Hepatocyte (in vitro differentiated cells): Measurements from ENCODE around the gene GGTLC1. TPM values are rescaled to one million over a fixed set of nuclear protein-coding genes. Genes with fewer than 3 reads are reported as not detected.
A peak's percentile ranks its signal among the peaks of the same experiment; 100 is the strongest.

ENCODE experiments used
- DNase-seq: peaks from one replicate; pipeline ENCODE4 v3.0.0-alpha.2; 2016; ENCODE audit warnings: low spot score
- H2AFZ ChIP-seq: fragments of 200-600 bp; sonication (generic); 2 replicates; pipeline ENCODE4 v1.6.0; 2016; ENCODE audit warnings: antibody characterized with exemption, mild to moderate bottlenecking
- H3K27ac ChIP-seq: fragments of 200-600 bp; sonication (generic); 2 replicates; pipeline ENCODE4 v1.5.1; 2016; ENCODE audit warnings: mild to moderate bottlenecking
- H3K27me3 ChIP-seq: fragments of 200-600 bp; sonication (generic); 2 replicates; pipeline ENCODE4 v1.6.1; 2016
- H3K36me3 ChIP-seq: fragments of 200-600 bp; sonication (generic); replicated peaks from 2 replicates; pipeline ENCODE4 v1.5.1; 2016; ENCODE audit warnings: low read depth; ENCODE audit not compliant: insufficient read depth
- H3K4me1 ChIP-seq: fragments of 200-600 bp; sonication (generic); 2 replicates; pipeline ENCODE4 v1.5.1; 2016; ENCODE audit warnings: mild to moderate bottlenecking, moderate library complexity; ENCODE audit not compliant: insufficient read depth
- H3K4me2 ChIP-seq: fragments of 200-600 bp; sonication (generic); 2 replicates; pipeline ENCODE4 v1.6.0; 2016
- H3K4me3 ChIP-seq: fragments of 200-600 bp; sonication (generic); 2 replicates; pipeline ENCODE4 v1.5.1; 2016; ENCODE audit warnings: mild to moderate bottlenecking
- H3K79me2 ChIP-seq: fragments of 200-600 bp; sonication (generic); 2 replicates; pipeline ENCODE4 v1.6.0; 2017; ENCODE audit warnings: mild to moderate bottlenecking
- H3K9me2 ChIP-seq: fragments of 200-600 bp; sonication (generic); replicated peaks from 2 replicates; pipeline ENCODE4 v1.6.0; 2017; ENCODE audit warnings: mild to moderate bottlenecking; ENCODE audit not compliant: insufficient read depth
- H3K9me3 ChIP-seq: fragments of 200-600 bp; sonication (generic); 2 replicates; pipeline ENCODE4 v1.5.1; 2016; ENCODE audit warnings: low read depth, mild to moderate bottlenecking
- H4K20me1 ChIP-seq: fragments of 200-600 bp; sonication (generic); 2 replicates; pipeline ENCODE4 v1.6.0; 2016; ENCODE audit warnings: mild to moderate bottlenecking; ENCODE audit not compliant: insufficient read depth, poor library complexity, severe bottlenecking
- CTCF ChIP-seq: fragments of 200-600 bp; sonication (generic); IDR thresholded peaks from 2 replicates; pipeline ENCODE4 v1.5.1; 2016; ENCODE audit warnings: antibody characterized with exemption, mild to moderate bottlenecking; ENCODE audit not compliant: poor library complexity
- EZH2 ChIP-seq: fragments of 200-600 bp; sonication (generic); IDR thresholded peaks from 2 replicates; pipeline ENCODE4 v1.6.1; 2016; ENCODE audit warnings: antibody characterized with exemption, mild to moderate bottlenecking, borderline replicate concordance
- EZH2phosphoT487 ChIP-seq: fragments of 200-600 bp; sonication (generic); IDR thresholded peaks from one replicate; pipeline ENCODE4 v1.6.1; 2018; ENCODE audit warnings: antibody characterized with exemption, mild to moderate bottlenecking, low read depth, moderate library complexity; ENCODE audit not compliant: unreplicated experiment, severe bottlenecking
- WGBS: methylation state at CpG from one replicate; pipeline ENCODE4 v1.1.6; 2016; ENCODE audit warnings: low lambda C conversion rate; ENCODE audit errors: missing lambda C conversion rate; 5-methylcytosine and 5-hydroxymethylcytosine counted together
- polyA plus RNA-seq: library from polyadenylated mRNA; unstranded; fragments of >200 nt; fragmentation: Nextera tagmentation; extraction: Ambion mirVana; gene quantifications from 2 replicates; pipeline ENCODE4 v1.2.1, GENCODE V29; 2016
- small RNA-seq: library from RNA; depleted of rRNA; stranded (forward); fragments of <200 nt; gene quantifications from one replicate; pipeline ENCODE3, GENCODE V24; 2014
- total RNA-seq: library from RNA; depleted of rRNA; stranded (reverse); fragments of >200 nt; gene quantifications from 2 replicates; pipeline ENCODE4 v1.2.3, GENCODE V29; 2014

GGTLC1 gene
- total and polyA plus RNA-seq, 2 experiments from 2014 or later: not detected

DNA sequence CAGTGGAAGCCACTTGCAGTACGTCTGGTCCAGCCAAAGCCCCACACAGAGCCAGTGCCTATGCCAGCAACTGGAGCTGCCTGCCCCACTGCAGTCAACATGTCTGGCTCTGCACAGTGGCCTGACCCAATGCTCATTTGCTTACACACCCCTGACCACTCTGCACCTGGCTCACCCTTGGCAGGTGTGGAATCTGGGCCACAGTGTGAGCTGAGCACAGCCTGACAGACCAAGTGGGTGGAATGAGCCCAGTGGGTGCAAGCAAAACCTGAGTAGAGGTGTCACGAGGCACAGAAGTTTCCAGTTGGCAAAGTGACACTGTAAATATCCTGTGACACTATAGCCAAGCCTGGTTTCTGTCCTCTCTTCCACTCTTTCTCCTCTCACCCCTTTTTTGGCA, 49.5 kb downstream of the GGTLC1 start:
- TF ChIP-seq EZH2phosphoT487 (no peak), EZH2 (no peak), CTCF (no peak)
- no peaks in the 10 kb centered on the region for H3K79me2 ChIP-seq
- no peaks in the 10 kb centered on the region for H3K36me3 ChIP-seq
- no peaks in the 10 kb centered on the region for H3K9me2 ChIP-seq
- H4K20me1 ChIP-seq: no peaks in the 10 kb centered on the region
- H2AFZ ChIP-seq: no peak overlapping the region
- no peaks in the 10 kb centered on the region for H3K9me3 ChIP-seq
- no peak overlapping the region for H3K4me2 ChIP-seq
- no peaks in the 10 kb centered on the region for H3K4me1 ChIP-seq
- WGBS: 80% methylated on average over 2 of the region's 2 CpGs
- no peak overlapping the region for H3K4me3 ChIP-seq
- H3K27me3 ChIP-seq: no peaks in the 10 kb centered on the region
- H3K27ac ChIP-seq: no peak overlapping the region
- no peak for DNase-seq

DNA sequence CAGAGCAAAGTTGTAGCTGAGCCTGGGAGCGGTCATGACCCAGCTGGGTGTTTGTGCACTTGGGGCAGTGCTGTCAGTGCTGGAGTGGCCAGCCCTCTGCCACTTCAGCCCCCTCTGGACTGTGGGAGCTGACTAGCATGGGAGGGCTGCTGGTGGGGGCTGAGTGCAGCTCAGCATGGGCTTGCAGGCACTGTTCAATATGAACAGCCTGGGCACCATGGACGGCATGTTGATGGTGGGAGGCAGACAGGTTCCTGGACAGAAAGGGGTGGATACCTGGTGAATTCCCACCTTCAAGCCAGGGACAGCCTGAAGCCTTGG, 50.5 kb downstream of the GGTLC1 start:
- TF ChIP-seq EZH2phosphoT487 (no peak), CTCF (no peak), EZH2 (no peak)
- DNase-seq: no peak
- Histone ChIP-seq H3K27ac (no peak overlapping the region), H3K27me3 (no peaks in the 10 kb centered on the region), H3K79me2 (no peaks in the 10 kb centered on the region), H3K36me3 (no peaks in the 10 kb centered on the region), H3K4me3 (no peak overlapping the region), H3K4me1 (no peaks in the 10 kb centered on the region), H3K9me2 (no peaks in the 10 kb centered on the region), H4K20me1 (no peaks in the 10 kb centered on the region), H2AFZ (no peak overlapping the region), H3K9me3 (no peaks in the 10 kb centered on the region), H3K4me2 (no peak overlapping the region)
- WGBS: 78% methylated on average over 2 of the region's 2 CpGs

GRCh38 chr20:23937303-23938117, 51.1 kb downstream of the GGTLC1 start:
- no peak overlapping the region for H2AFZ ChIP-seq
- 1% methylated on average over 3 of the region's 3 CpGs for WGBS
- H4K20me1 ChIP-seq: no peaks in the 10 kb centered on the region
- H3K27ac ChIP-seq: no peak overlapping the region
- H3K36me3 ChIP-seq: no peaks in the 10 kb centered on the region
- peak; percentile 84 for DNase-seq
- no peaks in the 10 kb centered on the region for H3K79me2 ChIP-seq
- H3K4me1 ChIP-seq: no peaks in the 10 kb centered on the region
- H3K27me3 ChIP-seq: no peaks in the 10 kb centered on the region
- TF ChIP-seq EZH2phosphoT487: no peak
- no peak for TF ChIP-seq EZH2
- peak; percentile 88 for TF ChIP-seq CTCF
- no peaks in the 10 kb centered on the region for H3K9me2 ChIP-seq
- no peaks in the 10 kb centered on the region for H3K9me3 ChIP-seq
- H3K4me2 ChIP-seq: no peak overlapping the region
- H3K4me3 ChIP-seq: no peak overlapping the region

Small RNAs within 50 kb of the gene (small RNA-seq; reads per million reads assigned to genes)
- not detected for gene AL133466.1

Other genes starting within 250 kb of the GGTLC1 start
- gene CST1, start 237.8 kb downstream of the GGTLC1 start, total RNA-seq: 5.7 and 13.6 TPM in 2 replicates
- 10.8 and 12.8 TPM in 2 replicates for gene CST1, start 237.8 kb downstream of the GGTLC1 start, polyA plus RNA-seq
- not detected in 2 replicates for gene CST2, start 162.1 kb downstream of the GGTLC1 start, total RNA-seq
- not detected in 2 replicates for gene CST2, start 162.1 kb downstream of the GGTLC1 start, polyA plus RNA-seq
- gene CST5, start 109.0 kb downstream of the GGTLC1 start, total RNA-seq: 1.3 TPM in 1 of 2 replicates, not detected in the other
- gene CST5, start 109.0 kb downstream of the GGTLC1 start, polyA plus RNA-seq: 0.68 TPM in 1 of 2 replicates, not detected in the other